GM21360 (cell line): Measurements from ENCODE around the gene CERS6.
"Not testable (repeated sequence)": the region's sequence is repeated elsewhere in the genome, so short reads cannot be mapped to it uniquely, and the experiment has no call there.

Experiments used
- ATAC-seq: cut with Tn5 transposase; IDR thresholded peaks from one replicate; pipeline ENCODE4 v1.9.1; 2021; ENCODE audit warnings: mild to moderate bottlenecking, moderate library complexity; ENCODE audit not compliant: unreplicated experiment

CERS6 gene

GRCh38 chr2:168633200-168633599 is 177.1 kb downstream of the CERS6 start:
- ATAC-seq: no peak

DNA sequence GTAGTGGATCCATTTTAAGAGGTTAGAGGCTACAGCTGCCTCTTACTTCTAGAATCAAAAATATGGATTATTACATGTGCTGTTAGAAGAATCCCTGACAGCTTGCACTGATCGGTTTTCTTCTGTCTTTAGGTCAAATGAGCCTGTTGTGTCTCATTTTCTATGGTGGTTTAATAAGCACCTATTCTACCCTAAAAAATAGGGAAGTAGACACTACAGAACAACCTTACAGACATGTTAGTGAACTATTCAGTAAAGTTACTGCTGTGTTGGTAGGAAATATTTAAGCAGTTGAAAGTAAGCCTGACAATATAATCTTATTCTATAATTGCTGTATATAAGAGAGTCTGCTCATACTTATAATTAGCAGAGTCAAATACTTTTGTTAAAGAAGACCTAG is 177.8 kb downstream of the CERS6 start:
- no peak for ATAC-seq

DNA sequence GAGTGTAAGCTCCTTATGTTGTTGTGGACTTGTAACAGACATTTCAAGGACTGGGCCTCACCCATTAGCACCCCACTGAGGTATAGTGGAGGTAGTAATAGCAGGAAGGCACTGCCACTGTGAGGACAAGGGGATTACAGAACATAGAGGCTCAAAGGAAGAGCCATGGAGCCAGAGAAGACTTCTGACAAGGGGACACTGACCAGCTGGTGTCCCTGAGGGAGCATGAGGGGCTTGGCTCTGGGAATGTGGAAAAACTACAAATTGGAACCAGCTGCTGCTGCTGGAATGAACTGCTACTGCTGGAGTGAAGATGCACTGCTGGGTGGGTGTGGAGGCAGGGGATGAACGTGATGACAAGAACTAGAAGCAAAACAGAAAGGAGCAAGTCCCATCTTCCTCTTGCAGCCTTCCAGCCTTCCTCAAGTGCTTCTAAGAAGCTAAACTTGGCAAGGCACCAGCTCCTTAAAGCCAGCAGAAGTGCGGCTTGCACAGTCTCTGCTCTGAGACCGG is 179.0 kb downstream of the CERS6 start:
- no peak for ATAC-seq

DNA sequence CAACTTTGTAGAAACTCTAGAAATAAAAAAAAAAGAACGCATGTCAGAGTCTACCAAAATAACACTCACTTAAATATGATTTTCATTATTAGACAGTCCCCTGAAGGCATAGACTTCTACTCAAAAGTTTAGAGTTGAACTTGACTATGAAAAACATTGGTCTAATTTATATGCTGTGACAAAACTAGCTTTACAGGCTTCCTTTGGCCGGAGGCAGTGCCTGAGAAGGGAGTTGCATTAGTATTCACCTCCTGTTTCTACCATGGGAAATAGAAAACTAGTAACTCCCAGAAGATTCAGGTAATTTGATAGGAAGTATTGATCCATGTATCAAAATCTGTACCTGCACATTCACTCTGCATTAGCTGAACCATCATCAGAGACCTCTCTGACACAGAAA is 182.9 kb downstream of the CERS6 start:
- no peak for ATAC-seq

GRCh38 chr2:168639441-168639898 is 183.4 kb downstream of the CERS6 start:
- ATAC-seq: no peak

GRCh38 chr2:168640039-168640438 is 184.0 kb downstream of the CERS6 start:
- ATAC-seq: no peak

DNA sequence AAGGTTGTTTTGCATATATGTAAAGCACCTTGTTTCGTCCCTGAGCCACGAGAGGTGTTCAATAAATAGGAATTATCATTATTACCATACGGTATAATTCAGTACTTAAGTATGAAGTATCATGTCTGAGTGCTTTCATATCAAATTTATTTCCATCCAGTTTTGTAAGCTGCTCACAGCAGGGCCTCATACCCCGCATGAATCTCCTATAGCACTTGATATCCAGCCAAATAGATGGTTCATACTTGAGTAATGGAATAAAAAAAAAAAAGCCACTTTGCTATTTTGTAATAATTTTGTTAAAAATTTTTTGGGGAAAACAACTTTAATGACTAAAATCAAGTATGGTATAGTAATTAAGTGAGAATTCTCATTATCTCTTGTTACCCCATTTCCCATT is 185.6 kb downstream of the CERS6 start:
- no peak for ATAC-seq

GRCh38 chr2:168642873-168643272 is 186.8 kb downstream of the CERS6 start:
- no peak for ATAC-seq

DNA sequence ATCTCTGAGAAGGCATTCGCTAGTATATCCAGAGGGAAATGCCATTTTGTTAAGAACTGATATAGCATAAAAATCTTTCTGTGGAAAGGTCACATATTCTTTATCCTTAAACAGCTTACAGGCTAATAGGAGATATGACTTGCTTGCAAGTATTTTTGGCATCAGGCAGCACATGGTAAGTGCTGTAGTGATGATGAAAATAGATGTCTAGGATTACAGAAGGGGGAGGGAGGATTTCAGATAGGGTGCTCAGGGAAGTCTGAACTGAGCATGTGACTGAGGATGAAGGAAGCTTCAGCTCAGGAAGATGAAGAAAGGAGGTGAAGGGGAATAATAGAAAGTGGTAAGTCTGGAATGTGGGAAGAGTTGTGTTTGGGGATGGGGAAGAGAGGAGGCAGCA is 187.9 kb downstream of the CERS6 start:
- no peak for ATAC-seq

GRCh38 chr2:168645696-168646338 is 189.7 kb downstream of the CERS6 start:
- no peak for ATAC-seq

- ATAC-seq: no peak
Measured at GRCh38 chr2:168649105-168649504, 193.0 kb downstream of the CERS6 start.

GRCh38 chr2:168649562-168649961 is 193.5 kb downstream of the CERS6 start:
- no peak for ATAC-seq

DNA sequence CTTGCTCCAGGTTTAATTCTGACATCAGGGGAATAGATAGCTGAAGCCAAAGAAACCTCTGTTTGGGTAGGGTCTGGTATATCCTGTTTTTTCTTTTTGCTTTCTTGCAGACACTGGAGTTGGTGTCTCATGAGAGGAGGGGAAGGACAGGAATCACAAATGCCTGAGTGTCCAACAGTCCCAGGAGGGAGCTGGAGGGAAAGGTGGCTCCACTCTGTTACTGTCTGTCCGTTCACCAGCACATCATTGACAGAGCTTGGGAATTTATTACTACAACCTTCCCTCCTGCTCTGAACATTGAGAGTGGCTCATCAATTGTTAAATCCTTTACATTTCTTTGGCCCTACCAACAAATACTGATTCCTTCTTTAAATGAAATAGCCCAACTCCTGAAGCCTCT is 194.1 kb downstream of the CERS6 start:
- no peak for ATAC-seq

GRCh38 chr2:168650781-168651180 is 194.7 kb downstream of the CERS6 start:
- ATAC-seq: no peak

DNA sequence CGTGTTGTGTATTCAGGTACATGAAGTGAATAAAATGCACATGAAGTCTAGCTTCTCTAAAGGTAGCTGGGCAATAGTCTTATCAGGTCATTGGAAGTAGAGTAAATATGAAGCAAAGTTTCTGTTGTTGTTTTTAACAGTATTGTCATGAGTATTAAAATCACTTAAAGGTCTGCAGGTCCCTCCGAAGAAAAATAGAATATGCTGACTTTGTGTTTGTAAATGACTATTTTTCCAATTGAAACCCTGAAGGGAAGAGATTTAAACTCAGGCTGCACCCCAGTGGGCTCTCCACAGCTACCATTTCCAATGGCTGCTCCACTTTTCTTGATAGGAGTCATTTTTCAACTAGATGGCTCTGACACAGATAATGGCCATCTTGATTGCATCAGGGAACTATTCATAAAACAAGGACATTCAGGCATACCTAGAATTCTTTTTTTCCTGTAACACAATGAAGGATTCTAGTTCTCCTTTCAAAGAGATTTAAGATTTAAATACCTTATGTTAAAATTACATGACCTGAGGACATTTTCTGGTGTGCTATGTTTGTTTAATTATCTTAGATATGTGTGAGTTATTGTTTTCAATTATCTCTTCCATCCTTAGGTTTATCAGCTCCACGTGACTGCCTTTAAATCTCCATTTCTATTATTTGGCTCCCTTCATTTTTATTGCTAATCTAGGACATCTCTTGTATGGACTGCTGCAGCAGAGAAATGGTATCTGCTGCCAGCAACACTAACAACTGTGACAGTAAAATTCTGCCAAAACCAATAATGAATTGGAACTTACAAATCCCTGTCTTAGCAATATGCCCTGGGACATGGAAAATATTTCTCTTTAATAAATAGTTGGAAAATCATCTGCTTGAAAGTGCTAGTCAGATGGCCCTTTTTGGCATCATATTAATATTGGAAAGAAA is 197.2 kb downstream of the CERS6 start:
- no peak for ATAC-seq

- ATAC-seq: no peak
Measured at GRCh38 chr2:168654705-168655104, 198.6 kb downstream of the CERS6 start.

DNA sequence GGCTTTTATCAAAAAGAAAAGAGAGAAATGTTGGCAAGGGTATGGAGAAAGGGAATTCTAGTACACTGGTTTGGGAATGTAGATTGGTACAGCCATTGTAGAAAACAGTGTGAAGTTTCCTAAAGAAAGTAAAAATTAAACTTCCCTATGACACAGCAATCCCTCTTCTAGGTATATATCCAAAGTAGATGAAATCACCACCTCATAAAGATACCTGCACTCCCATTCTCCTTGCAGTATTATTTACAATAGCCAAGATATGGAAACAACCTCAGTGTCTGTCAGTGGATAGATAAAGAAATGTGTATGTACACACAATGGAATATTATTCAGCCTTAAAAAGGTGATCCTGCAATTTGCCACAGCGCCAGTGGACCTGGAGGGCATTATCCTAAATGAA is 199.1 kb downstream of the CERS6 start:
- ATAC-seq: no peak

DNA sequence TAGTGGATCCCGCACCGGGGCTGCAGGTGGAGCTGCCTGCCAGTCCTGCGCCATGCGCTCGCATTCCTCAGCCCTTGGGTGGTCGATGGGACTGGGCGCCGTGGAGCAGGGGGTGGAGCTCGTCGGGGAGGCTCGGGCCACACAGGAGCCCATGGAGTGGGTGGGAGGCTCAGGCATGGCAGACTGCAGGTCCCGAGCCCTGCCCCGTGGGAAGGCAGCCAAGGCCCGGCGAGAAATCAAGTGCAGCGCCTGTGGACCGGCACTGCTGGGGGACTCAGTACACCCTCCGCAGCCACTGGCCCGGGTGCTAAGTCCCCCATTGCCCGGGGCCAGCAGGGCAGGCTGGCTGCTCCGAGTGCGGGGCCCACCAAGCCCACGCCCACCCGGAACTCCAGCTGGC is 201.3 kb downstream of the CERS6 start:
- ATAC-seq: not testable (repeated sequence)

- ATAC-seq: no peak
Measured at GRCh38 chr2:168658706-168659105, 202.6 kb downstream of the CERS6 start.

DNA sequence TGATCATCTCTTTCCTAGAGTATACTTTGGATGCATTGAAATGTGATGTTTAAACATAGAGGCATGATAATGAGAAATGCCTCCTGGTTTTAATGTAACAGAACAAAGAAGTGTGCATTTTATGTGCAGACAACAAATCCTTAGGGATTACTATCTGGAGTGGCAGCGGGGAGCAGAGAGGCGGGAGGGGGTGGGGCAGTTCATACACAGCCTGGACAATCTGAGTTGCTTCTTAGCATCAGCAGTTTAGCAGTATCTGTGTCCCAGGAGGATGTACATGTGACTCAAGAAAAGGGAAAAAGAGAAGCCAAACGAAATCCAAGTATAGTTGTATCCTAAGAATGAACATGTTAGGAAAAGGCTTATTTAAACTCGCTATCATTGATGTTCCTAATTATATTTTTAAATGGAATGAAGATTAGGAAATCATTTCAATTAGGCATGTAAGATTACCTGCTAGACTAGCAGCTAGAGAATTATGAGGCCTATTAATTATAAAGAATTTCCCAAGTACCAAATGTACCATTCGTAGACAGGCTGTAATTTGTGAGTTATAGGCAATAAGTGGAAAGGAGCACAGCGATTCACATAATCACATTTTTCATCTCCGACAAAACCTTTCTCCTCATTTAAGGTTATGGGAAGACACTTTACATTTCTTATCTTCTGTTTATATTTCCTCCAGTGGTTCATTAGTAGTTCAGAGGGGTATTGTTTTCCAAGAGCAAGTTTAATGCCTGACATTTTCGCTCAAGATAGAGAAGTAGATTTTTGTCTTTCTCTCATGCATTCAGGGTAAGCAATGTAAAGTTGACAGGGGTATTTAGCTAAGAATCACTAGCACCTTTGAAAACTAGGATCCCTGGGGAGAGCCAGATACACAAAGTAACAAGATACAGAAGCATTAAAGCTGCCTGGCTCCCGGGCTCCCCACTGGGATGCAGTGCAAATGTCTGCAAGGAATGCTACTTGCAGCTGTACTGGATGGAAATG is 205.1 kb downstream of the CERS6 start:
- no peak for ATAC-seq

DNA sequence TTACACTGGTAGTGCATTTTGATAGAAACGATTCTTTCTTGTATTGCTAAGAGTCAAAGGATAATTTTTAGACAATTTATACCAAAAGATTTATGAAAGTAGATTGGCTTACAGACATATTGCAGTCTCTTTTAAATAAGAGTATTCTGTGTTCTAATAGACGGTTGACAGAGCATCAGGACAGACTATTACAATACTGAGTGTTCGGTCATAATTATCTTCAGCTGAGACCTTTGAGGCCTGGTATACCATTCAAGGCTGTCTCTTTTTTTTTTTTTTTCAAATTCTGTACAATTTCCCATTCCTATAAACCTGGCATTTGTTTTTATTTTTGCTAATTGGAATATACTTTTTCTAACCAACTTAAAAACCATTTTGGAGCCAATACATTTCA is 205.8 kb downstream of the CERS6 start:
- ATAC-seq: no peak
